HG03520 (cell line): ENCODE measurements around the gene MYH9.
"Not testable (repeated sequence)": the region's sequence is repeated elsewhere in the genome, so short reads cannot be mapped to it uniquely, and the experiment has no call there.

Source experiments
- ATAC-seq: cut with Tn5 transposase; IDR thresholded peaks from one replicate; pipeline ENCODE4 v1.9.1; 2021; ENCODE audit warnings: mild to moderate bottlenecking, moderate library complexity; ENCODE audit not compliant: unreplicated experiment

Gene MYH9

GRCh38 chr22:36281781-36282327 is 105.9 kb downstream of the MYH9 start:
- no peak for ATAC-seq

GRCh38 chr22:36280379-36280778 is 107.4 kb downstream of the MYH9 start:
- no peak for ATAC-seq

GRCh38 chr22:36279219-36279666 is 108.5 kb downstream of the MYH9 start:
- no peak for ATAC-seq

- ATAC-seq, result no peak
These were observed 110.1 kb downstream of the MYH9 start for GRCh38 chr22:36277482-36278291.

- ATAC-seq, result no peak
These were observed 113.2 kb downstream of the MYH9 start for GRCh38 chr22:36274531-36274930.

GRCh38 chr22:36271951-36272350 is 115.8 kb downstream of the MYH9 start:
- ATAC-seq, result not testable (repeated sequence)

GRCh38 chr22:36271231-36271630 is 116.5 kb downstream of the MYH9 start:
- not testable (repeated sequence) for ATAC-seq

GRCh38 chr22:36267896-36268485 is 119.8 kb downstream of the MYH9 start:
- ATAC-seq, result no peak

- ATAC-seq, result no peak
These were observed 120.7 kb downstream of the MYH9 start for GRCh38 chr22:36267058-36267457.

GRCh38 chr22:36263886-36264664 is 123.7 kb downstream of the MYH9 start:
- ATAC-seq, result not testable (repeated sequence)

GRCh38 chr22:36263216-36263673 is 124.5 kb downstream of the MYH9 start:
- ATAC-seq, result not testable (repeated sequence)

- not testable (repeated sequence) for ATAC-seq
These were observed 125.5 kb downstream of the MYH9 start for GRCh38 chr22:36262307-36262706.

- ATAC-seq, result not testable (repeated sequence)
These were observed 126.1 kb downstream of the MYH9 start for GRCh38 chr22:36261675-36262074.

GRCh38 chr22:36259615-36260300 is 128.0 kb downstream of the MYH9 start:
- ATAC-seq, result no peak

- no peak for ATAC-seq
These were observed 128.8 kb downstream of the MYH9 start for GRCh38 chr22:36258701-36259614.

- ATAC-seq, result no peak
These were observed 129.7 kb downstream of the MYH9 start for GRCh38 chr22:36257948-36258670.

- ATAC-seq, result no peak
These were observed 130.5 kb downstream of the MYH9 start for GRCh38 chr22:36257308-36257707.

GRCh38 chr22:36256478-36256877 is 131.3 kb downstream of the MYH9 start:
- no peak for ATAC-seq

GRCh38 chr22:36255572-36255971 is 132.2 kb downstream of the MYH9 start:
- not testable (repeated sequence) for ATAC-seq
